GM04504 (cell line): ENCODE data around the gene ALDH4A1.
"Not testable (repeated sequence)": the region's sequence is repeated elsewhere in the genome, so short reads cannot be mapped to it uniquely, and the experiment has no call there.

Experiments
- DNase-seq: peaks from one replicate; pipeline ENCODE4 v3.0.0-alpha.2; 2012; ENCODE audit warnings: low read depth

Gene ALDH4A1

DNA sequence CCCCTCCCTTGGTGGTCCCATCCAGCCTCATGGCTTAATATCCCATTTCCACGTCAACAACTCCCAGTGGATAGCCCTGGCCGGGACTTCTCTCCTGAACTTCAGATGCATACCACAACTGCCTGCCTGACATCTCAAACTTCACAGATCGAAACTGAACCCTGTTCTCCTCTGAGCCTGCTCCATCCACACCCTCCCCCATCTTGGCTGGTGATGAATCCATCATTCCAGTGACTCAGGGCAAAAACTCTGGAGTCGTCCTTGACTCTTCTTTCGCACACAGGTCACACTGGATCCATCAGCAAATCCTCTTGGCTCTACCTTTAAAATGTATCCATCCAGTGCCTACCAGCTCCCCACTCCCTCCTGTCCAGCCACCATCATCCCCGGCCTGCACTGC lies 46.8 kb downstream of the ALDH4A1 start:
- no peak for DNase-seq

DNA sequence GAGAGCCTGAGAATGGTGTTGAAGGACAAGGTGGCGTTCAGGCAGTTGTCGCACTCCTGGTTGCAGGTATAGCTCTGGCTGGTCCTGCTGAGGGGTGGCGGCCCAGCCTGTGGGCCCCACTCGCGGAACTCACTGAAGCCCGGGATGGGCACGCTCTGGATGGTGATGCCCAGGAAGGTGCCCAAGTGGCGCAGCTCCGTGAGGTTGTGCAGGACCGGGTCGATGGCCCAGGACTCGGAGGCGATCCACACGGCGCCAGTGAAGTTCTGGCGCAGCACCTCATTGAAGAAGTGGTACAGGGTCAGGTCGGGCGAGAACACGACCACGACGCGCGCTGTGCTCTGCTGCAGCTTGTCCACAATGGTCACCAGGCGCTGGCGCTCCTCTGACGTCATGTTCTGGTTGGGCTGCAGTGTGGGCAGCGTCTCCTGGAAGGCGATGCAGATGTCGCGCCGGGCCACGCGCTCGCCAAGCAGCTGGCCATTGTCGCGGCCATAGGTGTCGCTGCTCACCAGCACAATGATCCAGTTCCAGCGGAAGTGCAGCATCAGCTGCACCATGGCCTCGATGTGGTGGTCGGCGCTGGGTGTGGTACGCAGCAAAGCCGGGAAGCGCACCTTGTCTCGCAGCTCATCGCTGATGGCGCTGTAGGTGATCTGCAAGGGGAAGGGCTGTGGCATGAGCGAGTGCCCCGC lies 47.9 kb downstream of the ALDH4A1 start:
- no peak for DNase-seq

DNA sequence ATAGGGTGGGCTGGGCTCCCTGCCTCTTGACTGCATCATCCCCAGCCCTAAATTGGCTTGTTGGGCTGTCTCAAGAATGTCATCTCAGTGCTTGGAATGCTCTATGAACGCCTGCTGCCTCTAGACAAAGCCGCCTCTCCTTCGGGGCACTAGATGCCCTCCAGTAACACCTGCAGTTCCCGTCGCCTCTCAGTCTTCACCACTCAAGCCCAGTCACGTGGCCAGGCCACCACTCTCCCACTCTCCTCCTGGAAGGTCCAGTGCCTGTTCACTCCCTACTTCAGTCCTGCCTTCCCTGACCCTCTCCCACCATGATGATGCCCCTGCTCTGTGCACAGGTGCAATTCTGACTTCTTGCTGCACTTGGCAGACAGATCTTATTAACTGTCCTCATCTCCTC lies 49.9 kb downstream of the ALDH4A1 start:
- no peak for DNase-seq

DNA sequence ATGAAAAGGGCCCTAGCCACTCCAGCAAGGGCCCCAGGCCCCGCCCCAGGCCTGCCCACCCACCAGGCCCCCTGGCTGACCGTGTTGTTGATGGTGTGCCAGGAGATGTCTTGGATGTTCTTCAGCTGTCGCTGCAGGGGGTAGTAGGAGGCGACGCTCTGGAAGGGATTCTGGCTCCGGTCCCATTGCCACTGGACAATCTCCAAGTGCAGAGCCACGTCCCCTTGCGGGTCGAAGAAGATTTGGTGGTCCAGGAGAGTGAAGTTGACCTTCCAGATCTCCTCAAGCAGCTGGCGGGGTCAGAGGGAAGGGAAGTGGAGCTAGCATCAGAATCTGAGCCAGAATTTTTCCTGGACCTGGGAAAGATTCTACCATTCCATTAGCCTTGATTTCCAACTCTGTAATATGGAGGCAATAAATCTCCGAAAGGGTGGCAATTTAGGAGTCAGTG lies 53.1 kb downstream of the ALDH4A1 start:
- no peak for DNase-seq

DNA sequence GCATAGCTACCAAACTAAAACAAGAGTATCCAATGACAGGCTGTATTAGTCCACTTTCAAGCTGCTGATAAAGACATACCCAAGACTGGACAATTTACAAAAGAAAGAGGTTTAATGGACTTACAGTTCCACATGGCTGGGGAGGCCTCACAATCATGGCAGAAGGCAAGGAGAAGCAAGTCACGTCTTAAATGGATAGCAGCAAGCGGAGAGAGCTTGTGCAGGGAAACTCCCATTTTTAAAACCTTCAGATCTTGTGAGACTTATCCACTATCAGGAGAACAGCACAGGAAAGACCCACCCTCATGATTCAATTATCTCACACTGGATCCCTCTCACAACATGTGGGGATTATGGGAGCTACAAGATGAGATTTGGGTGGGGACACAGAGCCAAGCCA lies 54.6 kb downstream of the ALDH4A1 start:
- DNase-seq, result not testable (repeated sequence)

DNA sequence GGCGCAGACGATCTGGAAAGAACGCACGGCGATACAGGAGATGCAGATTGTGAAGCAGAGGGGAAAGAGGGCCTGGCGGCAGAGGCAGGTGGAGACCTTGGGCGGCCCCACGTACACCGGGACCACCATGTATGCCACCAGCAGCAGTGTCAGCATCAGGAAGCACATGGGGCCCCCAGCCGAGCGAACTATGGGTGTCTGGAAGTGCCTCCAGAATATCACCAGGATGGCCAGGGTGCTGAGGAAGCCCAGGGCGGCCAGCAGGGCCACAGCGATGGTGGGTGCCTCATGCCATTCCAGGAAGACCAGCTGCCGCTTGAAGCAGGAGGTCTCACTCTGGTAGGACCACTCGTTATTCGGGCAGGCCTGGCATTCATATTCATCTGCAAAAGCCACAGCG lies 62.2 kb downstream of the ALDH4A1 start:
- no peak for DNase-seq

DNA sequence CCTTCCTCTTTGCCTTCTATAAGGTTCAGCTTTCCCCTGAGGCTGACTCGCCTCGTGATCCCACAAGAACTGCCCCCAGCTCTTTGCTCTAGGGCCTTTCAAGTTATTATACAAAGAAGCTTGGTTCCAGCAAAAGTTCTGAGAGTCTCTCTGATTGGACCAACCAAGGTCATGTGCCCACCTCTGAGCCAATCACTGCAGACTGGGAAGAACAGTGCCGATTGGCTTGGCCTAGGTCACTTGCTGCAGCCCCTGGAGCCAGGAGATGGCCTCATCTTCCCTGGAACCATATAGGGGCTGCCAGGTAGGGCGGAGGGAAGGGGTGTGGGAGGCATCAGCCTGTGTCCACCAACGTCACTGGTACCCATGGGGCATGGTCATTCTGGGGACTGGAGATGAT lies 65.7 kb downstream of the ALDH4A1 start:
- DNase-seq, result no peak

DNA sequence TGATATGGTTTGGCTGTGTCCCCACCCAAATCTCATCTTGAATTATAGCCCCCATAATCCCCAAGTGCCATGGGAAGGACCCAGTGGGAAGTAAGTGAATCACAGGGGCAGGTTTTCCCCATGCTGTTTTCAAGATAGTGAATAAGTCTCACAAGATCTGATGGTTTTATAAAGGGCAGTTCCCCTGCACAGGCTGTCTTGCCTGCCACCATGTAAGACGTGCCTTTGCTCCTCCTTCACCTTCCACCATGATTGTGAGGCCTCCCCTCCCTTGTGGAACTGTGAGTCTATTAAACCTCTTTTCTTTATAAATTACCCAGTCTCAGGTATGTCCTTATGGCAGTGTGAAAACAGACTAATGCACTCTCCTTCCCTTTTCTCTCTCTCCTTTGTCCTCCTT lies 70.0 kb downstream of the ALDH4A1 start:
- DNase-seq, result not testable (repeated sequence)

DNA sequence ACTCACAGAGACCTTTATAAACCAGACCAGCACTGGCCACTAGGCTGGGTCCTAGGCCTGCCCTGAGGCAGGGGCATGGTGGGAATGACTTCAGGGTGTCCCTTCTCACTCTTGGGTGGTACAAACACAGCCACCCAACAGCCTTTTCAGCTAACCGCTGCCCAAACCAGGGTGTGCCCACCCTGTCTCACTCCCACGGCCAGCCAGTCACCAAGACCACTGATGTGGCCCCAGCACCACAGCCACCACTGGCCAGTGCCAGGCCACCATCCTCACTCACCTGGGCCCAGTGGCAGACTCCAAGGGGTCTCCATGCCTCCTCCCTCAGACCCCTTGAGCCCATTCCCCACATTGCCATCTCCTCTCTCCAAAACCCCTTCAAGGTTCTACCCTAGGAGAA lies 70.7 kb downstream of the ALDH4A1 start:
- DNase-seq, result no peak

DNA sequence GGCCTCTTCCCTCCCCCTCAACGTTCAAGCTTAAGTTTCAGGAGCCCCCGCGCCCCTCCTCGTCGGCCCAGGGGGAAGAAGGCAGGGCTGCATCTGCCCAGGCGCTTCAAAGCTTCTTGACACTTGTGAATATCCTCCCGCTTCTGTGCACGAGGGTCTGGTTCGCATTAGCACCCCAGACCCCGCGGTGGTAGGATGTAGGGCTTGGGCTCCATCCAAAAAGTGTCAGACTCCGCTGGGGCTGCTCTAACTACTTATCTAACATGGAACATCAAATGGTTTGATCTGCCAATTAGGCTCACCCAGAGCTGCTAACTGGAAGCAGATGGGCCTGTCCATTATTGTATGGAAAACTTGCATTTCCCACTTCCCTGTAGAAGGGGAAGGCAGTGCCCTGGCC lies 71.8 kb downstream of the ALDH4A1 start:
- no peak for DNase-seq

DNA sequence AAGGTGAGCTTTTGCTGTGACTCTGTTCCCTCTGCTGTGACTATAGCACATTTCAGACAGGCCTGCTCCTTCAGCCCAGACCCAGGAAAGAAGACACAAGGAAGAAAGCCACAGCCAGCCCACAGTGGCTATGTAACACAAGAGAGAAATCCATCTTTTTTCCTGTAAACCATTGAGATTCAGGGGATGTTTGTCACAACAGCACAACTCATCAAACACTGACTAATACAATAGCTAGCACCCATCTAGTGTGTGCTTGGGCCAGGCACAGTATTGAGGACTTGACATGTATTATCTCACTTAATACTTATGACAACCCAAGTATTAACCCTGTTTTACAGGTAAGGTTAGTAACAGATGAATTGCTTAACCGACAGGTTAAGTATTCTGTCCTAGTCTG lies 72.7 kb downstream of the ALDH4A1 start:
- no peak for DNase-seq

DNA sequence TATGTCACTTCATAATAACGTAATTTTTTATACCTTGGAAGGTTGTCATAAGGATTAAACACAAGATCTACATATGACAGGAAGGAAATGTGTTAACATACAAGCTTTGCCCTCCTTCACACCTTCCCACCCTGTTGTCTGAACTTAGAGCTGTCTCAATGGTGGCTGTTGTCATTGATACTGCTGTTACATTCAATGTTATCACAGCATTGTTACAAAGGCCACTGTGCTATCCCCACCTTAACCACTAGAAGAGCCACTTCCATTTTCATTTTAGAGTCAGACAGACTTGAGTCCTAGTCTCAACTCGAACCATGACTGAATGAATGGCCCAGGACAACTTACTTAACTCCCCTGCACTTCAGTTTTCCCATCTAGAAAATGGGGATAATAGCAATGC lies 74.1 kb downstream of the ALDH4A1 start:
- DNase-seq, result no peak

DNA sequence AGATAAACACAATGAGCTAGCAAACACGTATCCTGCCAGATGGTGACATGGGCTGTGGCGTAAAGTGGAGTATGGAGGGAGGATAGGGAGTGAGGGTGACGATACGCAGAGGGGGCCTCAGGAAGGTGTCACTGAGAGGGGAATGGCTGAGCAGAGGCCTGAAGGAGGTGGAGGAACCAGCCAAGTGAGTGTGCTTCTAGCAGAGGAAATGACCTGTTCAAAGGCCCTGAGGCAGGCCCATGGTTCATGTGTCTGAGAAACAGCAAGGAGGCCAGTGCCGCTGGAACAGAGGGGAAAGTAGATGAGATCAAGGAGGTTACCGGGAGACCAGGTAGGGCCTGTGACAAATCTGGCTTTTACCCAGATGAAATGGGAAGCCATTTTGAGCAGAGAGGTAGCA lies 78.9 kb downstream of the ALDH4A1 start:
- DNase-seq, result no peak
